ENCODE results near the gene ATXN7L2. TPM values are rescaled to one million over a fixed set of nuclear protein-coding genes. Genes with fewer than 3 reads are reported as not detected.
A peak's percentile ranks its signal among the peaks of the same experiment; 100 is the strongest.

Gene ATXN7L2
- total RNA-seq, 2 experiments from 2014 or later = 11.8 to 13.1 TPM

GRCh38 chr1:109468061-109468460 lies 15.6 kb upstream of the ATXN7L2 start:
- H3K27me3 Mint-ChIP-seq = peaks cover 86% of the 10 kb centered on the region
- peaks cover 0 to 8% of the 10 kb centered on the region in 2 experiments for H3K9me3 ChIP-seq (ENCODE audit: control insufficient read depth in 1 of 2, insufficient read depth in 1 of 2, low read length in 2 of 2)
- H3K4me3 ChIP-seq (ENCODE audit: low read length) = no peak overlapping the region
- no peaks in the 10 kb centered on the region for H3K36me3 Mint-ChIP-seq (ENCODE audit: low read depth)
- no peaks in the 10 kb centered on the region for H3K36me3 ChIP-seq (ENCODE audit: insufficient read depth, low read length)
- CTCF ChIA-PET = interaction anchor here (0.6 kb wide), 1 partner anchor 223 kb away, joined by 3 read pairs; no protein-coding TSS in a partner anchor
- no peaks in the 10 kb centered on the region for H3K9me3 Mint-ChIP-seq
- peaks cover 62 to 86% of the 10 kb centered on the region in 2 experiments for H3K27me3 ChIP-seq (ENCODE audit: control insufficient read depth in 1 of 2, insufficient read depth in 2 of 2, low read length in 2 of 2)
- peaks cover 17% of the 10 kb centered on the region for H3K4me1 ChIP-seq (ENCODE audit: insufficient read depth, low read length)
- DNase-seq = no peak
- H3K27ac ChIP-seq (ENCODE audit: low read depth in 1 of 2, low read length in 2 of 2) = no peak overlapping the region
- H3K4me3 Mint-ChIP-seq = peak overlapping the region; percentile 40
- intact Hi-C loops (cut with DNase I, micrococcal nuclease) = no loop called here
- ATAC-seq (ENCODE audit: poor library complexity) = no peak
- no peak overlapping the region for H3K27ac Mint-ChIP-seq
- TF ChIP-seq CTCF (IDR thresholded peaks at IDR 0.05) = no peak
- peaks cover 15% of the 10 kb centered on the region for H3K4me1 Mint-ChIP-seq (ENCODE audit: low read depth)
- POLR2A ChIA-PET = interaction anchor here (0.8 to 1.4 kb wide), 3 partner anchors 16 to 43 kb away, joined by 3 read pairs; partner anchors contain the start of gene ATXN7L2

- no peak for ATAC-seq (ENCODE audit: poor library complexity)
- no peak for TF ChIP-seq CTCF (IDR thresholded peaks at IDR 0.05)
- Mint-ChIP-seq H3K27ac (no peak overlapping the region), H3K27me3 (peaks cover 83% of the 10 kb centered on the region), H3K4me1 (ENCODE audit: low read depth) (peaks cover 15% of the 10 kb centered on the region), H3K4me3 (no peak overlapping the region), H3K9me3 (no peaks in the 10 kb centered on the region), H3K36me3 (ENCODE audit: low read depth) (no peaks in the 10 kb centered on the region)
- DNase-seq = no peak
- Histone ChIP-seq H3K36me3 (ENCODE audit: insufficient read depth, low read length) (no peaks in the 10 kb centered on the region), H3K27ac (ENCODE audit: low read depth in 1 of 2, low read length in 2 of 2) (no peak overlapping the region), H3K27me3 (ENCODE audit: control insufficient read depth in 1 of 2, insufficient read depth in 2 of 2, low read length in 2 of 2) (peaks cover 59 to 84% of the 10 kb centered on the region in 2 experiments), H3K4me3 (ENCODE audit: low read length) (no peak overlapping the region), H3K9me3 (ENCODE audit: control insufficient read depth in 1 of 2, insufficient read depth in 1 of 2, low read length in 2 of 2) (peaks cover 0 to 8% of the 10 kb centered on the region in 2 experiments), H3K4me1 (ENCODE audit: insufficient read depth, low read length) (peaks cover 17% of the 10 kb centered on the region)
- ChIA-PET POLR2A (interaction anchor here (0.8 to 1.8 kb wide), 3 partner anchors 15 to 43 kb away, joined by 3 to 6 read pairs (median 3); partner anchors contain the start of gene ATXN7L2), CTCF (interaction anchor here (0.8 kb wide), 1 partner anchor 22 kb away, joined by 3 read pairs; no protein-coding TSS in a partner anchor)
- intact Hi-C loops (cut with DNase I, micrococcal nuclease) = no loop called here
Measured at GRCh38 chr1:109468903-109469302, 14.8 kb upstream of the ATXN7L2 start.

GRCh38 chr1:109470245-109470644 lies 13.5 kb upstream of the ATXN7L2 start:
- intact Hi-C loops (cut with DNase I, micrococcal nuclease) = no loop called here
- POLR2A ChIA-PET = interaction anchor here (1.8 kb wide), 1 partner anchor 45 kb away, joined by 6 read pairs; no protein-coding TSS in a partner anchor
- ATAC-seq (ENCODE audit: poor library complexity) = no peak

More at GRCh38 chr1:109470245-109470644, 13.5 kb upstream of the ATXN7L2 start:
- no peaks in the 10 kb centered on the region for H3K9me3 Mint-ChIP-seq
- no peak overlapping the region for H3K27ac Mint-ChIP-seq
- peaks cover 0 to 7% of the 10 kb centered on the region in 2 experiments for H3K9me3 ChIP-seq (ENCODE audit: control insufficient read depth in 1 of 2, insufficient read depth in 1 of 2, low read length in 2 of 2)
- TF ChIP-seq CTCF (IDR thresholded peaks at IDR 0.05) = no peak
- H3K27ac ChIP-seq (ENCODE audit: low read depth in 1 of 2, low read length in 2 of 2) = no peak overlapping the region
- H3K27me3 Mint-ChIP-seq = peaks cover 77% of the 10 kb centered on the region
- no peak overlapping the region for H3K4me3 ChIP-seq (ENCODE audit: low read length)
- peaks cover 17% of the 10 kb centered on the region for H3K4me1 ChIP-seq (ENCODE audit: insufficient read depth, low read length)
- no peak overlapping the region for H3K4me3 Mint-ChIP-seq
- no peaks in the 10 kb centered on the region for H3K36me3 ChIP-seq (ENCODE audit: insufficient read depth, low read length)
- H3K36me3 Mint-ChIP-seq (ENCODE audit: low read depth) = no peaks in the 10 kb centered on the region
- peaks cover 52 to 71% of the 10 kb centered on the region in 2 experiments for H3K27me3 ChIP-seq (ENCODE audit: control insufficient read depth in 1 of 2, insufficient read depth in 2 of 2, low read length in 2 of 2)
- peaks cover 15% of the 10 kb centered on the region for H3K4me1 Mint-ChIP-seq (ENCODE audit: low read depth)
- CTCF ChIA-PET = interaction anchor here (0.7 to 1.6 kb wide), 3 partner anchors 11 to 1088 kb away, joined by 3 to 5 read pairs (median 3); partner anchors contain the start of gene CYB561D1
- no peak for DNase-seq
